HG02943 (cell line): Measurements from ENCODE around the gene PRKCA.
"Not testable (repeated sequence)": the region's sequence is repeated elsewhere in the genome, so short reads cannot be mapped to it uniquely, and the experiment has no call there.

Experiments
- ATAC-seq: cut with Tn5 transposase; IDR thresholded peaks from one replicate; pipeline ENCODE4 v1.9.1; 2021; ENCODE audit warnings: mild to moderate bottlenecking, low read depth, moderate library complexity; ENCODE audit not compliant: unreplicated experiment

The PRKCA gene

GRCh38 chr17:66474806-66475497, 172.5 kb downstream of the PRKCA start:
- ATAC-seq = no peak

- ATAC-seq = no peak
These were observed 173.6 kb downstream of the PRKCA start for GRCh38 chr17:66476014-66476413.

GRCh38 chr17:66477615-66478283, 175.3 kb downstream of the PRKCA start:
- ATAC-seq = no peak

- not testable (repeated sequence) for ATAC-seq
These were observed 176.9 kb downstream of the PRKCA start for GRCh38 chr17:66479230-66479889.

- no peak for ATAC-seq
These were observed 177.8 kb downstream of the PRKCA start for GRCh38 chr17:66480243-66480642.

GRCh38 chr17:66480802-66481201, 178.4 kb downstream of the PRKCA start:
- ATAC-seq = no peak

- ATAC-seq = no peak
These were observed 178.9 kb downstream of the PRKCA start for GRCh38 chr17:66481271-66481670.

GRCh38 chr17:66483906-66484305, 181.5 kb downstream of the PRKCA start:
- ATAC-seq = no peak

- no peak for ATAC-seq
These were observed 183.0 kb downstream of the PRKCA start for GRCh38 chr17:66485309-66485947.

- no peak for ATAC-seq
These were observed 184.7 kb downstream of the PRKCA start for GRCh38 chr17:66487121-66487520.

- ATAC-seq = no peak
These were observed 185.6 kb downstream of the PRKCA start for GRCh38 chr17:66487981-66488468.

GRCh38 chr17:66488864-66489263, 186.5 kb downstream of the PRKCA start:
- no peak for ATAC-seq

GRCh38 chr17:66489576-66489975, 187.2 kb downstream of the PRKCA start:
- ATAC-seq = not testable (repeated sequence)

GRCh38 chr17:66491213-66491612, 188.8 kb downstream of the PRKCA start:
- no peak for ATAC-seq

- no peak for ATAC-seq
These were observed 189.3 kb downstream of the PRKCA start for GRCh38 chr17:66491665-66492064.

GRCh38 chr17:66492080-66492479, 189.7 kb downstream of the PRKCA start:
- no peak for ATAC-seq

GRCh38 chr17:66492561-66493005, 190.2 kb downstream of the PRKCA start:
- no peak for ATAC-seq

- no peak for ATAC-seq
These were observed 191.0 kb downstream of the PRKCA start for GRCh38 chr17:66493283-66494019.

- ATAC-seq = no peak
These were observed 191.8 kb downstream of the PRKCA start for GRCh38 chr17:66494023-66494803.
